Colonic mucosa (tissue), 4 donors: ENCODE results near the gene KDM4B. TPM values are rescaled to one million over a fixed set of nuclear protein-coding genes. Genes with fewer than 3 reads are reported as not detected.

Source experiments
- DNase-seq: peaks from one replicate; pipeline ENCODE4 v3.0.0-alpha.2; 2020
- H3K27ac ChIP-seq: fragments of 200-600 bp; one replicate; pipeline ENCODE4 v1.8.0; 2021
- H3K27me3 ChIP-seq: fragments of 200-600 bp; one replicate; pipeline ENCODE4 v1.8.0; 2021
- H3K36me3 ChIP-seq: fragments of 200-600 bp; one replicate; pipeline ENCODE4 v1.8.0; 2021
- H3K4me1 ChIP-seq: fragments of 200-600 bp; one replicate; pipeline ENCODE4 v1.8.0; 2021; ENCODE audit warnings: mild to moderate bottlenecking
- H3K4me3 ChIP-seq: fragments of 200-600 bp; one replicate; pipeline ENCODE4 v1.8.0; 2021
- H3K9ac ChIP-seq, 2 donors: one replicate each; pipeline ENCODE4 v1.7.0; 2013; ENCODE audit warnings: control low read depth in 2 of 2, low read depth in 2 of 2, low read length in 2 of 2
- H3K9me3 ChIP-seq: fragments of 200-600 bp; one replicate; pipeline ENCODE4 v1.8.0; 2021
- CTCF ChIP-seq: fragments of 200-600 bp; IDR thresholded peaks from one replicate; pipeline ENCODE4 v1.8.0; 2022; ENCODE audit warnings: antibody characterized with exemption, mild to moderate bottlenecking
- intact Hi-C: fragments of 100-400 bp; cut with DNase I; formaldehyde crosslinking; loops from one replicate; pipeline ENCODE4 v1.14.1; 2022
- total RNA-seq, 2 donors: library from RNA; stranded (reverse); fragmentation: NEBNext Ultra II Directional in 1 of 2; extraction: Animal tissue kit (Norgen Biotek cat#: 25700) in 1 of 2; gene quantifications; one replicate each; pipeline ENCODE4 v1.2.1, GENCODE V29; 2021
- donor health status: healthy.
- donor health status: DM: no; HTN: no; CAD: no.
- donor health status: DM: no; HTN: no; CAD: no.

Gene KDM4B
- total RNA-seq, 2 donors from 2014 or later = 35.2 to 52.9 TPM

- Histone ChIP-seq H3K9ac (no peak overlapping the region), H3K4me1 (no peaks in the 10 kb centered on the region), H3K4me3 (no peak overlapping the region), H3K27ac (no peak overlapping the region), H3K36me3 (no peaks in the 10 kb centered on the region), H3K27me3 (no peaks in the 10 kb centered on the region), H3K9me3 (peaks cover 12% of the 10 kb centered on the region)
- no peak for DNase-seq
- no peak for TF ChIP-seq CTCF
- intact Hi-C loops = no loop called here
Observed at GRCh38 chr19:5097959-5098623, 129.2 kb downstream of the KDM4B start.

- H3K4me1 ChIP-seq = no peaks in the 10 kb centered on the region
- H3K4me3 ChIP-seq = no peak overlapping the region
- intact Hi-C loops = no loop called here
- no peak overlapping the region for H3K27ac ChIP-seq
- H3K27me3 ChIP-seq = no peaks in the 10 kb centered on the region
- H3K9ac ChIP-seq = no peak overlapping the region
- DNase-seq = no peak
- H3K9me3 ChIP-seq = peaks cover 12% of the 10 kb centered on the region
- no peaks in the 10 kb centered on the region for H3K36me3 ChIP-seq
- TF ChIP-seq CTCF = no peak
Observed at GRCh38 chr19:5098646-5099045, 129.7 kb downstream of the KDM4B start.

GRCh38 chr19:5099701-5100221, 130.8 kb downstream of the KDM4B start:
- Histone ChIP-seq H3K4me1 (no peaks in the 10 kb centered on the region), H3K36me3 (no peaks in the 10 kb centered on the region), H3K27me3 (no peaks in the 10 kb centered on the region), H3K9me3 (peaks cover 12% of the 10 kb centered on the region), H3K4me3 (no peak overlapping the region), H3K27ac (no peak overlapping the region), H3K9ac (no peak overlapping the region)
- DNase-seq = no peak
- TF ChIP-seq CTCF = no peak
- intact Hi-C loops = no loop called here

- TF ChIP-seq CTCF = no peak
- H3K27me3 ChIP-seq = no peaks in the 10 kb centered on the region
- H3K27ac ChIP-seq = no peak overlapping the region
- peaks cover 12% of the 10 kb centered on the region for H3K9me3 ChIP-seq
- intact Hi-C loops = no loop called here
- DNase-seq = no peak
- no peak overlapping the region for H3K4me3 ChIP-seq
- H3K9ac ChIP-seq = no peak overlapping the region
- H3K4me1 ChIP-seq = no peaks in the 10 kb centered on the region
- no peaks in the 10 kb centered on the region for H3K36me3 ChIP-seq
Observed at GRCh38 chr19:5101871-5102270, 133.0 kb downstream of the KDM4B start.

GRCh38 chr19:5102520-5102919, 133.6 kb downstream of the KDM4B start:
- TF ChIP-seq CTCF = no peak
- no peak overlapping the region for H3K4me3 ChIP-seq
- no peaks in the 10 kb centered on the region for H3K4me1 ChIP-seq
- H3K9me3 ChIP-seq = peaks cover 12% of the 10 kb centered on the region
- no peaks in the 10 kb centered on the region for H3K27me3 ChIP-seq
- no peak for DNase-seq
- intact Hi-C loops = no loop called here
- H3K9ac ChIP-seq = no peak overlapping the region
- no peaks in the 10 kb centered on the region for H3K36me3 ChIP-seq
- no peak overlapping the region for H3K27ac ChIP-seq
